PFSK-1 (cell line): ENCODE measurements around the gene PTGDS.

Experiments
- POLR2AphosphoS5 ChIP-seq: IDR thresholded peaks from 2 replicates; pipeline ENCODE4 v1.6.1; 2012; ENCODE audit warnings: low read depth, mild to moderate bottlenecking, control low read depth, low read length, moderate library complexity
- REST ChIP-seq, 2 experiments: IDR thresholded peaks; 2 replicates each; pipeline versions ENCODE4 v1.6.1 to v1.8.0; 2011 to 2012; ENCODE audit warnings: low read depth in 2 of 2, low read length in 2 of 2, control low read depth in 1 of 2, inconsistent platforms in 1 of 2, mild to moderate bottlenecking in 1 of 2, moderate library complexity in 1 of 2; ENCODE audit not compliant: insufficient read depth in 1 of 2
- SIN3A ChIP-seq: IDR thresholded peaks from 2 replicates; pipeline ENCODE4 v1.6.1; 2012; ENCODE audit warnings: mild to moderate bottlenecking, low read length, moderate library complexity, borderline replicate concordance; ENCODE audit not compliant: insufficient read depth
- TAF1 ChIP-seq: IDR thresholded peaks from 2 replicates; pipeline ENCODE4 v1.6.1; 2012; ENCODE audit warnings: low read length, control low read depth, borderline replicate concordance; ENCODE audit not compliant: insufficient read depth

- TF ChIP-seq SIN3A (no peak), POLR2AphosphoS5 (no peak), REST (IDR thresholded peaks at IDR 0.05; ENCODE audit: insufficient read depth in 1 of 2, low read depth in 2 of 2, low read length in 2 of 2) (no peak), TAF1 (no peak)
Observed at GRCh38 chr9:136963751-136964150, 13.6 kb upstream of the PTGDS start.
